GM18520 (cell line): ENCODE data around the gene HIVEP3.

ENCODE experiments used
- ATAC-seq: cut with Tn5 transposase; IDR thresholded peaks from one replicate; pipeline ENCODE4 v1.9.1; 2021; ENCODE audit not compliant: unreplicated experiment

Gene HIVEP3

DNA sequence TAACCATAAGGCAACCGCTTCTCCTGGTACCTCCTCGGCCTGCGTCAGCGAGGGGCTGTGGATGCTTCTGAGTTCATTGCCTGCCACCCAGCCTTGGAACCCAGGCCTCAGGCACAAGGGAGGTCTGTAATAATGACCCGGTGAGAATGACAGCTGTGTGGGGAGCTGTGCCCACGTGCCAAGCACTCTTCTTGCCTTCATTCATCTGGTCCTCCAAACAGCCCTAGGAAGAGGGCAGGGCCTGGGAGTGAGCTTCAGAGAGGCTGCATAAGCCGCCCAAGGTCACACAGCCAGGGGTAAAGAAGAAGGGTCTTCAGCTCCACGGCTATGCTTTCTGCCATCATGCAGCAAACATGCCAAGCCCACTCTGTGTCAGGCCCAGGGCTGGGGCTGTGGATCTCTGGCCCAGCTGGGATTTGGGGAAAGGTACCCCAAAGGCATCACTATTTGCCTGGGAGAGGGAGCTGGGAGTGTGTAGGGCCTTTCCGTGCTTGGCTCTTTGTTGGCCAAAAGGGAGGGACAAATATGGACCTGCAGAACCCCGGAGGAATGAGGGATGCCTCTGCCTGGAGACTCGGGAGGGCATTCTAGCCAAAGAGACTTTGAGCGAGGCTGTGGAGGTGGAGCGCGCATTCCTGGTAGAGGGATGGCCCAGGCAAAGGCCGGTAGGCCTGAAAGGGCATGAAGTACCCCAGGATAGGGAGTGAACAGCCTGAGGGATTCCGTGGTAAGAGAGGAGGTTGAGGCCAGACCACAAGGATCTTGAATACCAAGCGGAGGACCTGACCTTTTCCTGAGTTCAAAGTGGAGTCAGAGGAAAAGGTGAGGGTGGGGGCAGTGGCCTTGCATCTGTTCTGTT lies 424.1 kb downstream of the HIVEP3 start:
- ATAC-seq, result no peak

- no peak for ATAC-seq
Observed at GRCh38 chr1:41493626-41494350, 424.9 kb downstream of the HIVEP3 start.

- no peak for ATAC-seq
Observed at GRCh38 chr1:41493117-41493536, 425.6 kb downstream of the HIVEP3 start.

DNA sequence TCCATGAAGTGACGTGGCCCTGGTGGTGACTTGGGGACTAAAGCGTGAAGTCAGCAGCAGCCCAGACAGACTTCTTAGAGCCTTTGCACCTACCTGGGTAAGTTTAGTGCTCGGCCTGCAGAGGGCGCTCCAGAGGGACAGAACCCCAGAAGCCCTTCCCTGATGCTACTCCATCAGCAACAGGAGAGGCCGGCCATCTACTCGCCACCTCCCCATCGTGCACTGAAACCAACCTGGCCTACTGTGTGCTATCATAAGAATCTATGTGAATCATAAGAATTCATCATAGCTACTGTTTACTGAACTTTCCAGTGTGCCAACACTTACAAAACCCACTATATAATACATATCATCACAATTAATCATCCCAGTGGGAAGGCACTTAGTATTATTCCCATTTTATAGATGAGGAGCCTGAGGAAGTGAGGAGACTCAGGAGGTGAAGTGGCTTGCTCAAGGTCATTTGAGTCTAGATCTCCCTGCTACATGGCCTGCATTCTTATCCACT lies 426.3 kb downstream of the HIVEP3 start:
- ATAC-seq, result no peak

DNA sequence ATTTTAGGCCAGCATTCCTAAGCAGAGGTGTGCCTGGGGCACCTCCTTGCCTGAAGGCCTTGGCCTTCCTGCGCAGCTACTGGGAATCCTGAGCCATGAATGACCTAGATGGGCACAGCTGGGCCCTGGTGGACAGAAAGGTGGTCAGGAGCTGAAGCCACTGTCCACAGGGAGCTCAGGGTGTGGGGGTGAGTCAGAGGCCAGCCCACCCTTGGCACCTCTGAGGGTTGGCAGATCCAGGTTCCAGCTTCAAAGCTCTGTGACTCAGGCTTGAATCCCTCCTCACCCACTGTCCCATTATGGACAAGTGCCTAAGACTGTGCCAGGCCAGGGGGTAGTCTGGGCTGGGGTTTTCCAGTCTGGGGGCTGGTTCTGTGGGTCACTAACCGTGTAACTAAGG lies 427.8 kb downstream of the HIVEP3 start:
- ATAC-seq, result no peak

- no peak for ATAC-seq
Observed at GRCh38 chr1:41489561-41489960, 429.2 kb downstream of the HIVEP3 start.

GRCh38 chr1:41488040-41488951 lies 430.4 kb downstream of the HIVEP3 start:
- ATAC-seq, result no peak

DNA sequence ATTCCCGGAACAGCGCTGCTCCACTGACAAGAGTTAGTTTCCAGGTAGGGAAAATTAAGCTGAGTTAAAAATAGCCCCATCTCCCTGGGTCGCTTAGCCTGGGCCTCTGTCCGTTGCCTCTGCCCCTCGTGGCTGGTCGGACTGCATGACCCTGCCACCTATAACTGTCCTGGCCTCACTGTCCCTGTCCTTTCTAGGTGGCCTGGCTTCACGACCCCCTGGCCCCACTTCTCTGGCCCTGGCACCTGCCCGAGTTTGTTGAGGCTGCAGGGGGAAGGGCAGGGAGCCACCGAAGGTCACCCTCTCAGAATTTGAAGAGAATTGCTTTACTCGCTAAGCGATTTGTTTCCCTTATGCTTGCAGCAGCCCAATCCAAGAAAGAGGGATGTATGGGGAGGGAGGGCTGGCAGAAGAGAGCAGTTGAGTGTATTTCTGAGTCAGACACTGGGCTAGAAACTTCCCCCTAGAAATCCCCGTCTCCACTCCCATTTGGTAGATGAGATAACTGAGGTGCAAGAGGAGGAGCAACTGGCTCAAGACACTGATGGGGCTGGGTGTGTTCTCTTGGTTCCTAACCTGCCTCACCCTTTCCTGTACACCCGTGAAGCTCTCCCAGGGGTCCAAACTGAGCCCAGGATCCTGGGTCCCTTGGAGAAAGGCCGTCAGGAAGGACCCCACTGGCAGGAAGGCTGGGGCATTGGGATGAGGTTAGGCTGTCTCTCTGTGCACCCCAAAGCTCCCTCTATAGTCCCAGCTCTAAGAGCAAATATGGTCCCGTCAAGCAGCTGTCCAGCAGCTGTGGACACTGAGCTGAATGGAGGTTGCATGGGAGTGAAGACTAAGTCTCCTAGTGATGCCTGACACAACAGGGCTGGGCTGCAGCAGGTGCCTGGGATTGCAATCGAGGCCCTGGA lies 431.3 kb downstream of the HIVEP3 start:
- ATAC-seq, result peak; percentile 31

- no peak for ATAC-seq
Observed at GRCh38 chr1:41486371-41487125, 432.2 kb downstream of the HIVEP3 start.

DNA sequence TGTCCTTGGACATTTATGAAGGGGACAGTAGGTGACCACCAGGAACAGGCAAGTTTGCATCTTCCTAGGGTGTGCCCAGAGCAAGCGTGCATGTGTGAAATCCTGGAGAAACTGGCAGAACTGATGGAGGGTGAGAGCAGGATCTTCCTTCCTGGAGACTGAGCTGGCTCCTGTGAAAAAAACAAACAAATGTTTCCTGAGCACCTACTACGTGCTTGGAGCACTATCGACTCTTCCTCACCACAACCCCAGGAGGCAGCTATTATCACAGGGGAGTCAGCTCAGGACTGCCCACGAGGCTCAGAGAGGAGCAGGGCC lies 432.7 kb downstream of the HIVEP3 start:
- ATAC-seq, result no peak

DNA sequence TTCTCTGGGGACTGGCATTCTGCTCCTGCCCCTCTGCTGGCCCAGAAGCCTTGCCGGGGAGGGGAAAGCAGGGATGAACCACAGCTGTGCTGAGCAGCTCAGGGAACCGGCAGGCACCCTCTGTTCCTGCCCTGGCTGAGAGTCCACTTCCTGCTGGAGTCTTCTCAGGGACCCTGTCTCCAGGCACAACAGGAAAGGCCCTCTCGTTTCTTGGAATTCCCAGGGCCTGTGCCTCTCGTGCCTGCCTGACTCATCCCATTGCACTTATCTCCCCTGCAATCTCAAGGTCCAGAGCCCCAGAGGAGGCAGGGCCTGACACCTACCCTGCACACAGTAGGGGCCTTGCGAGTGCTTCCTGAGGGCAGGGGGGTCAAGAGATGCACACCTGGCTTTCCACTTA lies 433.1 kb downstream of the HIVEP3 start:
- no peak for ATAC-seq

GRCh38 chr1:41484402-41485241 lies 434.1 kb downstream of the HIVEP3 start, which contains the start of gene EDN2:
Gene EDN2 (minus strand): TSS chr1:41484683. CDS start chr1:41484601, 82 bp downstream.
- no peak for ATAC-seq

- no peak for ATAC-seq
Observed at GRCh38 chr1:41483960-41484401, 434.7 kb downstream of the HIVEP3 start.

GRCh38 chr1:41483001-41483850 lies 435.5 kb downstream of the HIVEP3 start:
- ATAC-seq, result no peak

- ATAC-seq, result no peak
Observed at GRCh38 chr1:41482001-41482765, 436.5 kb downstream of the HIVEP3 start.

DNA sequence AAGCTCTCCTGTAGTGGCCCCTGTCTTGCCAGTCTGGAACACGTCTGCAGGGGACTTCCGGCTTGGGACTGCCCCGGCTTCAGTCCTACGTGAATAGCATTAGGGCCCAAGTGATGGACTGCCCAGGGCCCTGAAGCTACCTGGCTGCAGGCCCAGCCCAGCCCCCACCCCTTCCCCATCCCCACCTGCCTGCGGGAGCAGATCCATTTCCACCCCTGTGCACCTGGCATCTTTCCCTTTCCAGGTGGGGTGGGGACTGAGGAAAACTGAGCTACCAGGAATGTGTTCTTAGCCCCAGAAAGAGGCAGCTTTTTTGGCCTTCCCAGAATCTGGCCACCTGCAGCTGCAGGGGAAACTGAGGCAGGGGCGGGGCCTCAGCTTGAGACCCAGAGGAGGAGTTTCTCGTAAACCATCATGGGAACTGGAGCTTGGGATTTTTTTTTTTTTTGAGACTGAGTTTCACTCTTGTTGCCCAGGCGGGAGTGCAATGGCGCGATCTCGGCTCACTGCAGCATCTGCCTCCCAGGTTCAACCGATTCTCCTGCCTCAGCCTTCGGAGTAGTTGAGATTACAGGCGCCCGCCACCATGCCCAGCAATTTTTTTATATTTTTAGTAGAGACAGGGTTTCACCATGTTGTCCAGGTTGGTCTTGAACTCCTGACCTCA lies 437.5 kb downstream of the HIVEP3 start:
- no peak for ATAC-seq
